ENCODE data around the gene HOXA2.

HOXA2 gene

DNA sequence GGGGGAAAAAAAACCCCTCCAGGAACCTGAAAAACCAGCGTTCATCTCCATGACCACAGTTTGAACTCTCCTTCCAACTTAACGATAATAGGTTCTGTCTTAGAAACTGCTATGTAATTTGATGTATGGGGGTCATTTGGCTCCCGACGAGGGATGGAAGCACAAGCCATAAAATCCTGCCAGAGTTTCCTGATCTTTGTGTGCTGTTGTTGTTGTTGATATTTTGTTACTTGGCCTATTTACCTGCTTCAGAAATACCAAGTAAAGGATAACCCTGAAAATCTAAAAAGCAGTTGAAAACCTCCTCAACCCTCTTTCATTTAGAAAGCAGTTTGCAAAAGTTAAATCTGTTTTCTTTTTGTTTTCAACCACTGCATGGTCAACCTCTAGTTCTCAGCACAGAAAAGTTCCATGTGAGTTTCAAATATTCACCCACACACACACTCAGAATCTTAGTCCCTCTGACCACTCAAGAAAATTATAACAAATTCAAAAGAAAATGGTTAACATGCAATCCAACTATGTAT lies 9.3 kb upstream of the HOXA2 start:
- Mint-ChIP-seq H3K4me1 (no peaks in the 10 kb centered on the region), H3K9me3 (no peaks in the 10 kb centered on the region), H3K36me3 (no peaks in the 10 kb centered on the region), H3K4me3 (no peak overlapping the region), H3K27ac (no peak overlapping the region)
- DNase-seq (ENCODE audit: low spot score in 2 of 2) (no peak), ATAC-seq (no peak)

GRCh38 chr7:27111042-27111750 lies 8.7 kb upstream of the HOXA2 start:
- Mint-ChIP-seq H3K4me1 (no peaks in the 10 kb centered on the region), H3K4me3 (no peak overlapping the region), H3K27ac (no peak overlapping the region), H3K36me3 (no peaks in the 10 kb centered on the region), H3K9me3 (no peaks in the 10 kb centered on the region)
- ATAC-seq (no peak), DNase-seq (ENCODE audit: low spot score in 2 of 2) (no peak)

- no peaks in the 10 kb centered on the region for H3K36me3 Mint-ChIP-seq
- H3K9me3 Mint-ChIP-seq = no peaks in the 10 kb centered on the region
- H3K27ac Mint-ChIP-seq = no peak overlapping the region
- ATAC-seq (no peak), DNase-seq (ENCODE audit: low spot score in 2 of 2) (no peak)
- H3K4me1 Mint-ChIP-seq = no peaks in the 10 kb centered on the region
- no peak overlapping the region for H3K4me3 Mint-ChIP-seq
Measured at GRCh38 chr7:27110186-27111031, 7.9 kb upstream of the HOXA2 start.

DNA sequence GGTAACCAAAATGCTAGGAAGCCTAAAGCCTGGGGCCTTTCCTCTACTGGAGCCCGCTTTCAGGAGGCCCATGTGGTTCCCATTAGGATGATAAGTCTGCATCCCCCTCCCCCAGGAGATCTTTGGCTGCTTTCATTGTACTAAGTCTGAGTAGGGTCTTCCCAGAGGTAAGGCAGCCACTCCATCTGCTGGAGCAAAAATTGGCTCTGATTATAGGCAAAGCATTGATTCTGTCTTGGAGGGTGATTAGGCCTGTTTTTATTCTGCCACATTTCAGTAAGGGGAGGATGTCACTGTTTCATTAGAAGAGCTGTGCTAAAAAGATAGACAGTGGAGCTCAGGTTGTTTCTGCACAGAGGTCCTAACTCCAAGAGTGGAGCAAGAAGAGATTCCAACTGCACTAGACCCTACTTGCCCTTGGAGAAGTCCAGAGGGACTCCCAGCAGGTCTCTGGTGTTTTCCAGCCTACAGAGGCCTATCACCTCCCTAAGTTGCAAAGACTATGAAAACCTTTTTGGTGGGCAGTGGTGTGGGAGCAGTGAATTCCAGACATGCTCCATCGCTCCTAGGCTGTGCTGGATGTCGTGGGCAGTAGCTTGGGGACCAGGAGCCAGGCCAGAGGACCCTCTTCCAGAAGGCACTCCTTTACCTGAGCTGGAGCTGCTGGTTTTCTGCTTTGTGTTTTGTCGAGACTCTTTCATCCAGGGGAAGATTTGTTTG lies 7.1 kb upstream of the HOXA2 start:
- ATAC-seq = no peak
- Mint-ChIP-seq H3K4me3 (no peak overlapping the region), H3K27ac (no peak overlapping the region), H3K4me1 (no peaks in the 10 kb centered on the region), H3K36me3 (no peaks in the 10 kb centered on the region), H3K9me3 (no peaks in the 10 kb centered on the region)
- DNase-seq (ENCODE audit: low spot score in 2 of 2) = no peak

- ATAC-seq = no peak
- H3K4me1 Mint-ChIP-seq = peaks cover 7% of the 10 kb centered on the region
- no peaks in the 10 kb centered on the region for H3K9me3 Mint-ChIP-seq
- no peak for DNase-seq (ENCODE audit: low spot score in 2 of 2)
- no peak overlapping the region for H3K4me3 Mint-ChIP-seq
- no peaks in the 10 kb centered on the region for H3K36me3 Mint-ChIP-seq
- no peak overlapping the region for H3K27ac Mint-ChIP-seq
Measured at GRCh38 chr7:27108390-27109127, 6.1 kb upstream of the HOXA2 start.

DNA sequence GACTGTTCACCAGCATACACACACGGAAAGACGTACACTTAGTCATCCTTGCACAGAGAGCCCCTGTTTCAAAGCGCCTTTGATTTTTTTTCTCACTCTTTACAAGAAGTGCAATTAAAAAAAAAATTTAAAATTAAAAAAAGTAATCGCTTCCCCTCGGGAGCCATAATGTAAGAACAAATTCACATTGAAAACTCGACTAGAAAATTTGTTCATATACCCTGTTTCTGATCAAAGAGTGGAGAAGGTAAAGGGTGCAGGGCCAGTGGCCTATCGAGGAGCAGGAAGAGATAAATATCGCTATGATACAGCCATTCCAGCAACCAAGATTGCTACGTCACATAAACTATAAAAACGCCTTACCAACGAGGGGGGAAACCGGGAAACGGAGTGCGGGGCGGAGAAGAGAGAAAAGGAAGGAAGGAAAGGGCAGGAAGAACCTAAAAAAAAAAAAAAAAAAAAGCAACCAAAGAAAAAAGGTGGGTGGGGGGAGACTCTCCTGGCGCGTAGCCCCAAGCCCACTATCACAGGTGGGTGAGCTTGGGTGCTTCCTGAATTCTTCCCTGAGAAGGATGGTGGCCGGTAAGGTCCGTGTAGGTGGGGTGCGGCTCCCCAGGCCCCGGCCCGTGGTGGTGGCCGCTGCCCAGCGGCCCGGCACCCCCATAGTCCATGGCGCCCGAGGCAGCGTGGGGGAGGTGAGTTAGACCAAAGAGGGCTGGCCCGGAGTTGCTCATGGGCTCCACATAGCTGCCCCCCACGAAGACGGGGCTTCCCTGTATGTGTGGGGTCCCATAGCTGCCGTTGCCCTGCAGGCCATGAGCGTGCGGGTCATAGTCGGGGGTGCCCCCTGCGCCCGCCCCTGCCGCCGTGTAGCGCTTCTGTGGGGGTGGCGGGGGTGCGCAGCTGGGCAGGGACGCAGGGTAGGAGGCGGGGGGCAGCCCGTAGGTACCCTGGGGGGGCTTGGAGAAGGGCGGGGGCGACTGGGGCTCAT lies 5.2 kb upstream of the HOXA2 start:
- DNase-seq (ENCODE audit: low spot score in 2 of 2) (no peak), ATAC-seq (no peak)
- Mint-ChIP-seq H3K4me1 (peaks cover 16% of the 10 kb centered on the region), H3K4me3 (no peak overlapping the region), H3K27ac (no peak overlapping the region), H3K9me3 (no peaks in the 10 kb centered on the region), H3K36me3 (no peaks in the 10 kb centered on the region)

DNA sequence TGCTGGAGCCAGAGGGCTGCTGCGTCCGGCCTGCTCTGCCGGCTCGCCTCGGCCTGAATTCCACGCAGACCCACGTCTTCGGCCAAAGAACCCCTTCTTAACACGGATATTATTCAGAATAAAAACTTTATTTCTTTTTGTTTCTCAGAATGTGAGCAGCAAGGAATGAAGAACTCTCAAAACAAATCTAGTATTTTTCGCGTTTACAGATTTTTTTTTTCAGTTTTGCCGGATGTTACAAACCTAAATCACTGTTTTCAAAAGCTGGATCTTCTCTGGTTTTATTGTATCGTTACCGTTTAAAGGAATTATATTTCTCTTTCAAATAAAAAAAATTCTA lies 4.4 kb upstream of the HOXA2 start:
- Mint-ChIP-seq H3K9me3 (no peaks in the 10 kb centered on the region), H3K27ac (no peak overlapping the region), H3K36me3 (peaks cover 2% of the 10 kb centered on the region), H3K4me1 (peaks cover 23% of the 10 kb centered on the region), H3K4me3 (no peak overlapping the region)
- no peak for ATAC-seq
- no peak for DNase-seq (ENCODE audit: low spot score in 2 of 2)

DNA sequence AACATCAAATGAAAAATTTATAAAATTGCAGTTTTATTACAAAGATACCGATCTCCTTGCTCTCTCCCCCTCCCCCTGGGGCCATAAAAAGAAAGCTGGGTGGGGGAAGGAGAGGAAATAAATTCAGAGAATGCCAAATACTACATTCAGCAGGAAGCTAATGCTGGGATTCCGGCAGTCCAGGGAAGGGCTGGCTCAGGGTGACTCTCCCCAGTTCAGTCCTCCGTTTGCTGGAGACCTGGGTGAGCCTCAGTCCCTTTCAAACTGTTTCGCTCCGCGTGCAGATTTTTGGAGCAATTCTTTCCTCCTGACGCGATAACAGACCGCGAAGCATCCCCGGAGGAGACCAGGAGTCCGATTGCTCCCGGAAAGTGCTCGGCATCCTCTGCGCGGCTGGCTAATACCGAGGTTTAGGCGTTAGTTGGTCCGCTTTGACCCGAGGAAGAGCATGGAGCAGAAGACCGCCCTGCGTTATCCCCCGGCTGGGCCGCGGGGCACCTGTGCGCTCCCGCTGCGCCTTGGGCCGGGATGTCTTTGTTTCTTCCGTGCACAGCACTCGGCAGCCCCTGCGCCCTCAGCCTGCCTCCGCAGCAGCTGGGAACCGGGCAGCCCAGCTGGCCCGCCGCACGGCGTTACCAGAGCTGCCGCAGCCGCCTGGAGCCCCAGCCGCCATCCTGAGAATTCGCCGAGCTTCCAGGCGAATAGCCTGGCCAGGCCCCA lies 3.9 kb upstream of the HOXA2 start:
- Mint-ChIP-seq H3K4me3 (no peak overlapping the region), H3K36me3 (peaks cover 7% of the 10 kb centered on the region), H3K9me3 (no peaks in the 10 kb centered on the region), H3K4me1 (peaks cover 28% of the 10 kb centered on the region), H3K27ac (no peak overlapping the region)
- ATAC-seq (no peak), DNase-seq (ENCODE audit: low spot score in 2 of 2) (no peak)

GRCh38 chr7:27105301-27106031 lies 3.0 kb upstream of the HOXA2 start:
- no peak for ATAC-seq
- Mint-ChIP-seq H3K4me3 (no peak overlapping the region), H3K4me1 (peaks cover 32% of the 10 kb centered on the region), H3K9me3 (no peaks in the 10 kb centered on the region), H3K36me3 (peaks cover 9% of the 10 kb centered on the region), H3K27ac (no peak overlapping the region)
- no peak for DNase-seq (ENCODE audit: low spot score in 2 of 2)

DNA sequence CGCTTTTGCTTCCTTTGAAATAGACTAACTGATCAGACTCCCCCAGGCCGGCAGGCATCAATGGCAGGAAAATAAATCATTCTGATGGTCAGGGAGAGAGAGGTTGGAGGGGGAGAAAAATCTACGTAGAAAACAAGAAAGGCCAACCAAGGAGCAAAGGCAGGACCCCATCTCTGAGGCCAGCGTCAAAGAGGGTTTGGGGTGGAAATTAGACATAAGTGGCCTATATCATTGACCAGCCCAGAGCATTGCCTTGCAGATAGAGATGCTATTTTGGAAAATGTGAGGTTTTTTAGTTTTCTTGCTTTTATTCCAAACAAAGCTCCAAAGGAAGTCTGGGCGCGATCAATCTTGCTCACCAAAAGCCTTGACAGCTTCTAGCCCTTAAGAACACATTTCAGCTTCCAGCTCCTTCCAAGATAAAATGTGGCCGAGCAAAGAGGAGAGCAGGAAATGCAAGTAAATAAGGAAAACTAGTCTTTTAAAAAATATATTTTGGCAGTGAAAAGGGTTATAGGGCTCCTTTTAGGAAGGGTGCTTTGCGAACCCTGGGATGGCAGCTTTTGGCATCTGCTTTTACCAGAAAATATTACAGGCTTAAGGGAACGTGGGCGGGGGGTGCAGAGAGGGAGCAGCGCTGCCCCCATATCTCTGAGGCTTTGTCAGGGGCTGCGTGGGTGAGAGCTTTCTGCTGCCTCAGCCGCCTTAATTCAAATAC lies 2.0 kb upstream of the HOXA2 start:
- peaks cover 16% of the 10 kb centered on the region for H3K36me3 Mint-ChIP-seq
- DNase-seq (ENCODE audit: low spot score in 2 of 2) (no peak), ATAC-seq (no peak)
- no peak overlapping the region for H3K27ac Mint-ChIP-seq
- peaks cover 32% of the 10 kb centered on the region for H3K4me1 Mint-ChIP-seq
- no peak overlapping the region for H3K4me3 Mint-ChIP-seq
- no peaks in the 10 kb centered on the region for H3K9me3 Mint-ChIP-seq

- DNase-seq (ENCODE audit: low spot score in 2 of 2) (no peak), ATAC-seq (no peak)
- H3K4me3 Mint-ChIP-seq = peak overlapping the region; percentile 59
- no peak overlapping the region for H3K27ac Mint-ChIP-seq
- no peaks in the 10 kb centered on the region for H3K9me3 Mint-ChIP-seq
- peaks cover 37% of the 10 kb centered on the region for H3K4me1 Mint-ChIP-seq
- H3K36me3 Mint-ChIP-seq = peaks cover 23% of the 10 kb centered on the region
Measured at GRCh38 chr7:27103489-27104226, 1.2 kb upstream of the HOXA2 start.

GRCh38 chr7:27101957-27102580 lies 414 bp downstream of the HOXA2 start:
- ATAC-seq = no peak
- Mint-ChIP-seq H3K4me1 (peaks cover 52% of the 10 kb centered on the region), H3K36me3 (peaks cover 23% of the 10 kb centered on the region), H3K9me3 (no peaks in the 10 kb centered on the region), H3K27ac (no peak overlapping the region), H3K4me3 (peak overlapping the region; percentile 59)
- DNase-seq (ENCODE audit: low spot score in 2 of 2) = no peak
